Neural progenitor cell (in vitro differentiated cells): Measurements from ENCODE around the gene MTNR1B. TPM values are rescaled to one million over a fixed set of nuclear protein-coding genes. Genes with fewer than 3 reads are reported as not detected.

Experiments
- DNase-seq: peaks from one replicate; pipeline ENCODE4 v3.0.0-alpha.2; 2016; ENCODE audit warnings: low spot score
- H2AFZ ChIP-seq: fragments of 200-600 bp; sonication (generic); replicated peaks from 2 replicates; pipeline ENCODE4 v1.6.1; 2016; ENCODE audit warnings: antibody characterized with exemption
- H3F3A ChIP-seq: fragments of 200-600 bp; sonication (generic); 2 replicates; pipeline ENCODE4 v1.6.1; 2016; ENCODE audit warnings: antibody characterized with exemption, low read depth
- H3K27ac ChIP-seq: fragments of 200-600 bp; sonication (generic); 2 replicates; pipeline ENCODE4 v1.5.1; 2016; ENCODE audit warnings: mild to moderate bottlenecking
- H3K27me3 ChIP-seq: fragments of 200-600 bp; sonication (generic); 2 replicates; pipeline ENCODE4 v1.6.1; 2016; ENCODE audit warnings: mild to moderate bottlenecking, moderate library complexity
- H3K36me3 ChIP-seq: fragments of 200-600 bp; sonication (generic); 2 replicates; pipeline ENCODE4 v1.5.1; 2016
- H3K4me1 ChIP-seq: fragments of 200-600 bp; sonication (generic); 2 replicates; pipeline ENCODE4 v1.6.1; 2016; ENCODE audit warnings: mixed run types
- H3K4me2 ChIP-seq: fragments of 200-600 bp; sonication (generic); 2 replicates; pipeline ENCODE4 v1.6.1; 2016
- H3K4me3 ChIP-seq: fragments of 200-600 bp; sonication (generic); 2 replicates; pipeline ENCODE4 v1.5.1; 2016
- H3K79me2 ChIP-seq: fragments of 200-600 bp; sonication (generic); 2 replicates; pipeline ENCODE4 v1.6.1; 2016; ENCODE audit warnings: low read depth
- H3K9ac ChIP-seq: fragments of 200-600 bp; sonication (generic); 2 replicates; pipeline ENCODE4 v1.6.1; 2016
- H3K9me3 ChIP-seq: fragments of 200-600 bp; sonication (generic); 2 replicates; pipeline ENCODE4 v1.5.1; 2016; ENCODE audit warnings: low read depth
- H4K20me1 ChIP-seq: fragments of 200-600 bp; sonication (generic); 2 replicates; pipeline ENCODE4 v1.6.1; 2016; ENCODE audit warnings: low read depth
- H3K27ac Mint-ChIP-seq: 3 replicates; pipeline ENCODE4 v1.8.0; 2021; ENCODE audit warnings: mixed read lengths
- H3K27me3 Mint-ChIP-seq: 2 replicates; pipeline ENCODE4 v1.8.0; 2022; ENCODE audit warnings: low read depth, mild to moderate bottlenecking, inconsistent platforms, moderate library complexity, mixed read lengths; ENCODE audit not compliant: insufficient read depth
- H3K36me3 Mint-ChIP-seq: 3 replicates; pipeline ENCODE4 v1.8.0; 2021; ENCODE audit warnings: mixed read lengths
- H3K4me1 Mint-ChIP-seq: 3 replicates; pipeline ENCODE4 v1.8.0; 2021; ENCODE audit warnings: mixed read lengths
- H3K4me3 Mint-ChIP-seq: 3 replicates; pipeline ENCODE4 v1.8.0; 2021; ENCODE audit warnings: mild to moderate bottlenecking, moderate library complexity, mixed read lengths
- H3K9me3 Mint-ChIP-seq: 3 replicates; pipeline ENCODE4 v1.8.0; 2020; ENCODE audit warnings: mixed read lengths
- CTCF ChIP-seq: fragments of 200-600 bp; sonication (generic); IDR thresholded peaks from 2 replicates; pipeline ENCODE4 v1.5.1; 2017; ENCODE audit warnings: antibody characterized with exemption, mild to moderate bottlenecking
- EZH2 ChIP-seq: fragments of 200-600 bp; sonication (generic); IDR thresholded peaks from 2 replicates; pipeline ENCODE4 v1.6.1; 2017; ENCODE audit warnings: antibody characterized with exemption, mild to moderate bottlenecking, moderate library complexity
- EZH2phosphoT487 ChIP-seq: fragments of 200-600 bp; sonication (generic); IDR thresholded peaks from 2 replicates; pipeline ENCODE4 v1.6.1; 2017; ENCODE audit warnings: antibody characterized with exemption
- total RNA-seq: library from RNA; depleted of rRNA; stranded (reverse); fragments of >200 nt; gene quantifications from 2 replicates; pipeline ENCODE4 v1.2.3, GENCODE V29; 2015; ENCODE audit warnings: low replicate concordance

The MTNR1B gene
- total RNA-seq, result not detected in 2 replicates

- H3K27me3 Mint-ChIP-seq, result peaks cover 14% of the 10 kb centered on the region
- H3K4me2 ChIP-seq, result peak within 1 kb of the TSS; percentile 74
Observed at GRCh38 chr11:92969634-92970347, at the start of gene MTNR1B. TSS of gene MTNR1B (plus strand) at chr11:92969651. CDS start at chr11:92969726, 75 bp downstream.

GRCh38 chr11:92920331-92920730, 49.1 kb upstream of the MTNR1B start:
- Histone ChIP-seq H3K4me2 (no peak overlapping the region), H3K79me2 (no peaks in the 10 kb centered on the region), H3F3A (no peaks in the 10 kb centered on the region), H3K9me3 (no peaks in the 10 kb centered on the region), H3K9ac (no peak overlapping the region), H3K27me3 (no peaks in the 10 kb centered on the region), H3K4me3 (no peak overlapping the region), H3K4me1 (no peaks in the 10 kb centered on the region), H3K36me3 (no peaks in the 10 kb centered on the region), H2AFZ (no peak overlapping the region), H4K20me1 (no peaks in the 10 kb centered on the region), H3K27ac (no peak overlapping the region)
- H3K27me3 Mint-ChIP-seq, result peaks cover 3% of the 10 kb centered on the region
- H3K4me3 Mint-ChIP-seq, result no peak overlapping the region
- H3K9me3 Mint-ChIP-seq, result peaks cover 10% of the 10 kb centered on the region
- H3K36me3 Mint-ChIP-seq, result no peaks in the 10 kb centered on the region
- no peaks in the 10 kb centered on the region for H3K4me1 Mint-ChIP-seq
- DNase-seq, result no peak
- no peak overlapping the region for H3K27ac Mint-ChIP-seq
- TF ChIP-seq CTCF, result no peak
- TF ChIP-seq EZH2phosphoT487, result no peak
- no peak for TF ChIP-seq EZH2

More at GRCh38 chr11:92969634-92970347, at the start of gene MTNR1B:
- H3K36me3 Mint-ChIP-seq, result no peaks in the 10 kb centered on the region
- H3K27me3 ChIP-seq, result peaks cover 30% of the 10 kb centered on the region
- H3F3A ChIP-seq, result no peaks in the 10 kb centered on the region
- H3K79me2 ChIP-seq, result no peaks in the 10 kb centered on the region
- no peaks in the 10 kb centered on the region for H4K20me1 ChIP-seq
- no peaks in the 10 kb centered on the region for H3K36me3 ChIP-seq
- H3K9ac ChIP-seq, result no peak within 1 kb of the TSS
- H3K4me3 Mint-ChIP-seq, result peak within 1 kb of the TSS; percentile 78
- no peaks in the 10 kb centered on the region for H3K4me1 Mint-ChIP-seq
- peak within 1 kb of the TSS; percentile 49 for H3K4me3 ChIP-seq
- TF ChIP-seq EZH2 (peak; percentile 54), EZH2phosphoT487 (peak; percentile 57), CTCF (no peak)
- H3K9me3 ChIP-seq, result no peaks in the 10 kb centered on the region
- H3K4me1 ChIP-seq, result no peaks in the 10 kb centered on the region
- H2AFZ ChIP-seq, result peak within 1 kb of the TSS; percentile 58
- peaks cover 3% of the 10 kb centered on the region for H3K9me3 Mint-ChIP-seq
- H3K27ac Mint-ChIP-seq, result no peak within 1 kb of the TSS
- peak; percentile 39 for DNase-seq
- no peak within 1 kb of the TSS for H3K27ac ChIP-seq

- H3K27me3 ChIP-seq, result no peaks in the 10 kb centered on the region
- Mint-ChIP-seq H3K36me3 (no peaks in the 10 kb centered on the region), H3K4me1 (no peaks in the 10 kb centered on the region), H3K9me3 (peaks cover 21% of the 10 kb centered on the region), H3K4me3 (no peak overlapping the region), H3K27me3 (peaks cover 3% of the 10 kb centered on the region), H3K27ac (no peak overlapping the region)
- DNase-seq, result no peak
- H3K4me2 ChIP-seq, result no peak overlapping the region
- H3K9me3 ChIP-seq, result no peaks in the 10 kb centered on the region
- H3F3A ChIP-seq, result no peaks in the 10 kb centered on the region
- no peaks in the 10 kb centered on the region for H3K36me3 ChIP-seq
- H4K20me1 ChIP-seq, result no peaks in the 10 kb centered on the region
- H3K4me1 ChIP-seq, result no peaks in the 10 kb centered on the region
- no peak overlapping the region for H3K9ac ChIP-seq
- no peaks in the 10 kb centered on the region for H3K79me2 ChIP-seq
- H3K4me3 ChIP-seq, result no peak overlapping the region
- no peak overlapping the region for H2AFZ ChIP-seq
- TF ChIP-seq CTCF (no peak), EZH2 (no peak), EZH2phosphoT487 (no peak)
- no peak overlapping the region for H3K27ac ChIP-seq
Observed at GRCh38 chr11:92922731-92923130, 46.7 kb upstream of the MTNR1B start.
